GM19372 (cell line): ENCODE data around the gene GLRX.
"Not testable (repeated sequence)": the region's sequence is repeated elsewhere in the genome, so short reads cannot be mapped to it uniquely, and the experiment has no call there.

Experiments used
- ATAC-seq: cut with Tn5 transposase; IDR thresholded peaks from one replicate; pipeline ENCODE4 v1.9.1; 2021; ENCODE audit warnings: mild to moderate bottlenecking, low read depth, moderate library complexity; ENCODE audit not compliant: unreplicated experiment

GLRX gene

GRCh38 chr5:95853490-95853889 is 31.0 kb upstream of the GLRX start:
- ATAC-seq = no peak

GRCh38 chr5:95852567-95852966 is 30.0 kb upstream of the GLRX start:
- no peak for ATAC-seq

- ATAC-seq = not testable (repeated sequence)
These were observed 28.6 kb upstream of the GLRX start for GRCh38 chr5:95851141-95851540.

- no peak for ATAC-seq
These were observed 27.9 kb upstream of the GLRX start for GRCh38 chr5:95850391-95850894.

GRCh38 chr5:95848701-95849100 is 26.2 kb upstream of the GLRX start:
- ATAC-seq = no peak

GRCh38 chr5:95847261-95847592 is 24.7 kb upstream of the GLRX start:
- ATAC-seq = no peak

- peak; percentile 53 for ATAC-seq
These were observed 24.2 kb upstream of the GLRX start for GRCh38 chr5:95846554-95847260.

GRCh38 chr5:95845391-95845790 is 22.9 kb upstream of the GLRX start:
- no peak for ATAC-seq

GRCh38 chr5:95843733-95844223 is 21.3 kb upstream of the GLRX start:
- ATAC-seq = no peak

- peak; percentile 90 for ATAC-seq
These were observed 20.5 kb upstream of the GLRX start for GRCh38 chr5:95842854-95843544.

GRCh38 chr5:95841914-95842812 is 19.6 kb upstream of the GLRX start:
- ATAC-seq = no peak

GRCh38 chr5:95840956-95841705 is 18.6 kb upstream of the GLRX start:
- ATAC-seq = no peak

GRCh38 chr5:95839658-95840057 is 17.1 kb upstream of the GLRX start:
- ATAC-seq = no peak

GRCh38 chr5:95838556-95838955 is 16.0 kb upstream of the GLRX start:
- ATAC-seq = no peak

GRCh38 chr5:95838001-95838520 is 15.5 kb upstream of the GLRX start:
- ATAC-seq = no peak

- ATAC-seq = no peak
These were observed 15.0 kb upstream of the GLRX start for GRCh38 chr5:95837492-95837891.

- ATAC-seq = not testable (repeated sequence)
These were observed 14.4 kb upstream of the GLRX start for GRCh38 chr5:95836971-95837370.

GRCh38 chr5:95836544-95836943 is 14.0 kb upstream of the GLRX start:
- ATAC-seq = no peak

- no peak for ATAC-seq
These were observed 13.3 kb upstream of the GLRX start for GRCh38 chr5:95835682-95836385.
